Transverse colon (tissue), 4 donors: Measurements from ENCODE around the gene PCBP3.

Experiments used
- CTCF ChIP-seq, 5 experiments: fragments of 200-600 bp in 3 of 5; fragments of 450-650 bp in 2 of 5; sonication (generic) in 3 of 5; IDR thresholded peaks; 1 replicate in 2 of 5; 2 replicates in 3 of 5; pipeline ENCODE4 v1.5.1; 2016 to 2017; ENCODE audit warnings: antibody characterized with exemption in 5 of 5, inconsistent platforms in 3 of 5, mild to moderate bottlenecking in 2 of 5, moderate library complexity in 1 of 5
- POLR2A ChIP-seq: fragments of 450-650 bp; IDR thresholded peaks from one replicate; pipeline ENCODE4 v1.6.1; 2016; ENCODE audit warnings: antibody characterized with exemption, mild to moderate bottlenecking, moderate library complexity
- POLR2AphosphoS5 ChIP-seq, 3 donors: sonication (generic); formaldehyde crosslinking; IDR thresholded peaks; one replicate each; pipeline ENCODE4 v1.6.1; 2016; ENCODE audit warnings: antibody characterized with exemption in 3 of 3

DNA sequence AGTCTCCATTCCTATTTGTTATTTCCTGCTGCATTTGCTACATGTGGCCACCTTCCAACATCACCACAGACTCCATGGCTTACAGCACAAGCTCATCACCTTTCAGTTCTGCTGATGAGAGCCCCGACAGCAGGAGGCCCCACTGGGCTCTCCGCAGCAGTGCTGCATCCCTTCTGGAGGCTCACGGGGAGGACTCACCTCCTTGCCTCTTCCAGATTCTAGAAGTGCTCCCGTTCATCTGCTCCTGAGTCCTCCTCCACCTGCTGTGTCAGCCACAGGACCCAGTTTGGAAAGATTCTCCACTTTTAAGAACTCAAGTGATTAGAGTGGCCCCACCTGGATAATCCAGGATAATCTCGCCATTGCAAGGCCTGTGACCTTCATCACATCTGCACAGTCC, 167.6 kb downstream of the PCBP3 start:
- TF ChIP-seq CTCF (IDR thresholded peaks at IDR 0.05) = no peak
- no peak for TF ChIP-seq POLR2A
- no peak for TF ChIP-seq POLR2AphosphoS5 (IDR thresholded peaks at IDR 0.05)
